GM21825 (cell line): ENCODE measurements around the gene ICE2.

Source experiments
- ATAC-seq: cut with Tn5 transposase; IDR thresholded peaks from one replicate; pipeline ENCODE4 v1.9.1; 2021; ENCODE audit warnings: mild to moderate bottlenecking, moderate library complexity; ENCODE audit not compliant: unreplicated experiment

ICE2 gene

GRCh38 chr15:60457985-60458384 is 21.0 kb downstream of the ICE2 start:
- no peak for ATAC-seq

- ATAC-seq = no peak
These were observed 24.1 kb downstream of the ICE2 start for GRCh38 chr15:60454824-60455223.

GRCh38 chr15:60448668-60449360 is 30.1 kb downstream of the ICE2 start:
- no peak for ATAC-seq

GRCh38 chr15:60444289-60444912 is 34.5 kb downstream of the ICE2 start:
- no peak for ATAC-seq

GRCh38 chr15:60442763-60443162 is 36.2 kb downstream of the ICE2 start:
- no peak for ATAC-seq

- ATAC-seq = no peak
These were observed 36.8 kb downstream of the ICE2 start for GRCh38 chr15:60442031-60442650.

- ATAC-seq = no peak
These were observed 37.6 kb downstream of the ICE2 start for GRCh38 chr15:60441331-60441730.

- no peak for ATAC-seq
These were observed 40.3 kb downstream of the ICE2 start for GRCh38 chr15:60438646-60439045.

GRCh38 chr15:60428935-60429334 is 50.0 kb downstream of the ICE2 start:
- ATAC-seq = no peak

- no peak for ATAC-seq
These were observed 52.0 kb downstream of the ICE2 start for GRCh38 chr15:60426870-60427508.

- no peak for ATAC-seq
These were observed 53.5 kb downstream of the ICE2 start for GRCh38 chr15:60425461-60425860.

- no peak for ATAC-seq
These were observed 54.9 kb downstream of the ICE2 start for GRCh38 chr15:60424006-60424405.

- no peak for ATAC-seq
These were observed 55.4 kb downstream of the ICE2 start for GRCh38 chr15:60423537-60423936.

- no peak for ATAC-seq
These were observed 57.4 kb downstream of the ICE2 start for GRCh38 chr15:60421544-60421943.

- ATAC-seq = no peak
These were observed 58.7 kb downstream of the ICE2 start for GRCh38 chr15:60420203-60420716.

- no peak for ATAC-seq
These were observed 59.2 kb downstream of the ICE2 start for GRCh38 chr15:60419753-60420152.

GRCh38 chr15:60418096-60418495 is 60.8 kb downstream of the ICE2 start:
- ATAC-seq = no peak

- no peak for ATAC-seq
These were observed 61.8 kb downstream of the ICE2 start for GRCh38 chr15:60417112-60417511.

- no peak for ATAC-seq
These were observed 62.5 kb downstream of the ICE2 start for GRCh38 chr15:60416484-60416883.

GRCh38 chr15:60414016-60414682 is 64.8 kb downstream of the ICE2 start:
- no peak for ATAC-seq

- ATAC-seq = no peak
These were observed 65.6 kb downstream of the ICE2 start for GRCh38 chr15:60413231-60413824.
